RWPE2 (cell line): ENCODE measurements around the gene BRD4.

Source experiments
- ATAC-seq: fragments of 200-7000 bp; cut with Tn5 transposase; 3 replicates; pipeline ENCODE4 v1.9.1; 2021; ENCODE audit warnings: low read depth
- DNase-seq: peaks from one replicate; pipeline ENCODE4 v3.0.0-alpha.2; 2020; ENCODE audit warnings: low spot score
- H3K27ac ChIP-seq: fragments of 450-650 bp; 2 replicates; pipeline ENCODE4 v1.5.1; 2017; ENCODE audit warnings: mild to moderate bottlenecking; ENCODE audit not compliant: poor library complexity, severe bottlenecking
- H3K27me3 ChIP-seq: fragments of 250-450 bp; sonication (Bioruptor Pico); 2 replicates; pipeline ENCODE4 v1.5.1; 2021; ENCODE audit warnings: mild to moderate bottlenecking, moderate library complexity; ENCODE audit not compliant: insufficient read depth, poor library complexity, severe bottlenecking
- H3K36me3 ChIP-seq: fragments of 250-450 bp; sonication (Bioruptor Pico); 2 replicates; pipeline ENCODE4 v1.5.1; 2020; ENCODE audit warnings: low read depth, mild to moderate bottlenecking, moderate library complexity
- H3K4me1 ChIP-seq: fragments of 250-450 bp; sonication (Bioruptor Pico); 2 replicates; pipeline ENCODE4 v1.5.1; 2021; ENCODE audit warnings: mild to moderate bottlenecking, moderate library complexity; ENCODE audit not compliant: insufficient read depth, poor library complexity, severe bottlenecking
- H3K4me3 ChIP-seq: fragments of 250-450 bp; sonication (Bioruptor Pico); 2 replicates; pipeline ENCODE4 v1.5.1; 2021; ENCODE audit warnings: mild to moderate bottlenecking, moderate library complexity; ENCODE audit not compliant: severe bottlenecking
- H3K9me3 ChIP-seq: fragments of 250-450 bp; sonication (Bioruptor Pico); 2 replicates; pipeline ENCODE4 v1.5.1; 2021; ENCODE audit warnings: mild to moderate bottlenecking, moderate library complexity; ENCODE audit not compliant: severe bottlenecking
- CTCF ChIP-seq: fragments of 450-650 bp; IDR thresholded peaks from one replicate; pipeline ENCODE4 v1.5.1; 2017; ENCODE audit warnings: mild to moderate bottlenecking, moderate library complexity; ENCODE audit not compliant: poor library complexity, severe bottlenecking

The BRD4 gene

DNA sequence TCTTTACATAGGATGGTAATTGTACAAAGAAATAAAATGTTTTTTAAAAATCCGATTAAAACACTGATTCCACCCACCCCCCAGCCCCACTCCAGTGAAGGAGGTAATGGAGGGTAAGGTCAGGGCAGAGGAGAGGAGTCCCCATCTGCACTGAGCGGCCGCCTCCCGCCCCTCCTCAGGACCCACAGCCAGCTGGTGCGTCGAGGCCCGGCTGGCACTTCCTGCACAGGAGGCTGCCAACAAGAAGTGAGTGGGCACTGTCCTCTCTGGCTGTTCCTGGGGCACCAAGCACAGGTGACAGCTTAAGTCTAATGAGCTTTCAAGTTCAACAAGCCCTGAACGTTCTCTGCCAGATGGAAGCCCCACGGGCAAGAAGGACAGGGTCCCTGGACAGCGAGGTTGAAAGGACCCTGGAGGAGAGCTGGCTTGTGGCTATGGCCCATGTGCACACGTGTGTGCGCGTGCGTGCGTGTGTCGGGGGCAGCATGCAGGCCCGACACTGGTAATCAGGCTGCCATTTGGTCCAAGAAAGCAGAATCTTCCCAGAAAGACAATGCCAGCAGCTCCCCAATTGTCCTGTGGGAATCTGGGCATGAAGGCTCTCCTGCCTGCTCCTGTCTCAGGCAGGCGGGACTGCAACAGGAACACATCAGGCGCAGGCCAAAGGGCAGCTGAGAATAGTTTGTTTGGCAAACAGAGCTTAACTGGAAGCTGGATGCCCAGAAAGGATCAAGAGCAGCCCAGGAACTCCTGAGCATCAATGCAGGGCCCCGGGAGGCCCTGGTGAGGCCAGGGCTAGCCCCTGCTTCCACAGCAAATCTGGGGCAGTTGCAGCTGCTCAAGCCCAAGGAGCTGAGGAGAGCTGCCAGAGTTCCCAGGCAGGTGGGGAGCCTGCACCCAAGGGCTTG lies 85.0 kb downstream of the BRD4 start:
- no peaks in the 10 kb centered on the region for H3K27me3 ChIP-seq
- no peak for DNase-seq
- H3K4me1 ChIP-seq = peaks cover 36% of the 10 kb centered on the region
- no peak for ATAC-seq
- H3K4me3 ChIP-seq = no peak overlapping the region
- no peak overlapping the region for H3K27ac ChIP-seq
- H3K36me3 ChIP-seq = peaks cover 79% of the 10 kb centered on the region
- TF ChIP-seq CTCF = no peak
- H3K9me3 ChIP-seq = no peaks in the 10 kb centered on the region

DNA sequence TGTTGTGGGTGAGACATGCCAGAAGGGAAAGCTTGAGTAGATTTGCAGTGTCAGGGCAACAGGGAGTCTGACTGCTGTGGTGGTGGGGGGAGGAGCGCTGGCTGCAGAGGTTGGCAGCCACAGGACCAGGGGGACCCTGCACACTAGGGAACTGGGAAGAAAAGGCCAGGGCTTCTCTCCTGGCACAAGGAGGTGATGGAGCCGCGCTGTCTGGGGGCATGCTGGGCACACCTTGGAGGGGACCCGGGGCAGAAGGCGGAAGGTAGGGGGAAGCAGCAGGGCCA lies 86.2 kb downstream of the BRD4 start:
- H3K4me1 ChIP-seq = peaks cover 25% of the 10 kb centered on the region
- ATAC-seq (no peak), DNase-seq (no peak)
- H3K4me3 ChIP-seq = no peak overlapping the region
- H3K36me3 ChIP-seq = peaks cover 81% of the 10 kb centered on the region
- TF ChIP-seq CTCF = no peak
- no peaks in the 10 kb centered on the region for H3K9me3 ChIP-seq
- no peak overlapping the region for H3K27ac ChIP-seq
- no peaks in the 10 kb centered on the region for H3K27me3 ChIP-seq

DNA sequence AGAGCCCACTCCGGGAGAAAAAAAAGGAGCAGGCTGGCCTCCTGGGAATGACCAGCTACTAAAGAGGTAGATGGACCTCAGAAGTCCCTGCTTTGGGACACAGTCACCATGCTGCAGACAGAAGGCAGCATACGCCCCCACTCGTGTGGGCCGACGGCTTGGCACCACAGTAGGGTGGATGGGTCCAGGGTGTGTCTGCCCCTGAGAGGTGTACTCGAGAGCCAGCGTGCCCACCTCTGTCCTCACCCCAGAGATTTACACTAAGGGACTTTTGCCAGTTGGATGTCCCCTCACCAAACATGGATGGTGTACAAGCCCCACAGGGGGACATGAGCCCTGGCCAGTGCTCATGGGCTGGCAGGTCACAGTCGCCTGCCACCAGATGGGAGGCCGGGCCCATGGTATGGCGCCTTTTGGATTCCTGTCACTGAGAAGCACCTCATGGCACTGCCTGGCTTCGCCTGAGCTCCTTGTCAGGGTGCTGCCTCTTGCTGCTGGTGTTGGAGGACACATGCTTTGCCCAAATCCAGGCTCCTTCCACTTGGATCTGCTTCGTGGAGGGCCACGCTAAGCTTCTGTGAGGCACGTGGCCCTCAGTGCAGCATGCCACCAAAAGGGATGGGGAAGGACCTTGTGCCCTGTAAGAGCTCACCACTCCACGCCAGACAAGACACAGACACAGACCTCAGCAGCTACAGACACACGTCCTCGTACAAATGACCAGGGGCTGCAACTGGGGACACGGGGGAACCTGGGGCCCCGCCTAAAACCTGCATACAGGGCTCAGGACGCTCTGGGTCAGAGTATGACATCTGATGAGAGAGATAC lies 86.8 kb downstream of the BRD4 start:
- H3K36me3 ChIP-seq = peaks cover 81% of the 10 kb centered on the region
- no peaks in the 10 kb centered on the region for H3K27me3 ChIP-seq
- H3K4me3 ChIP-seq = no peak overlapping the region
- TF ChIP-seq CTCF = no peak
- peaks cover 20% of the 10 kb centered on the region for H3K4me1 ChIP-seq
- ATAC-seq (no peak), DNase-seq (no peak)
- no peak overlapping the region for H3K27ac ChIP-seq
- H3K9me3 ChIP-seq = no peaks in the 10 kb centered on the region

DNA sequence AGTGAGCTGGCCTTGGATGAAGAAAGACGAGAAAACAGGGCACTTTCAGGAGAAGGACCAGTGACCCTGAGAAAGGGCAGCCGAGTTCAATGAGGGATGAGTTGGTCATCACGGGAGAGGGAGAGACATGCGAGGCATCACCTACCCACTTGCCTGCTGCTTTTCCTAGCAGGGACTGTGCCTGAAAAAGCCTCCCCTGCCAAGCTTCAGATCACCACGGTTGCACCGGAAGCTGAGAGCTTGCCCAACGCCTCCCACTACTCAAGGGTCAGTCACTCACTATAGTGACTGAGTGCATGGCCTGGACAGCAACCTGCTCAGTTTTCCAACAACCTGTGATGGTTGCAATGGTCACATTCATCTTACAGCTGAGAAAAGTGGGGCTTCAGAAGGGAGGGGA lies 87.5 kb downstream of the BRD4 start:
- peaks cover 12% of the 10 kb centered on the region for H3K4me1 ChIP-seq
- no peak for TF ChIP-seq CTCF
- no peak overlapping the region for H3K27ac ChIP-seq
- DNase-seq (no peak), ATAC-seq (no peak)
- no peak overlapping the region for H3K4me3 ChIP-seq
- H3K36me3 ChIP-seq = peaks cover 88% of the 10 kb centered on the region
- H3K27me3 ChIP-seq = no peaks in the 10 kb centered on the region
- no peaks in the 10 kb centered on the region for H3K9me3 ChIP-seq
